RPMI8226 (cell line): Measurements from ENCODE around the gene DACH1.

Source experiments
- DNase-seq: peaks from one replicate; pipeline ENCODE4 v3.0.0-alpha.2; 2015

Gene DACH1

GRCh38 chr13:71536201-71536600 is 330.8 kb downstream of the DACH1 start:
- DNase-seq = no peak

DNA sequence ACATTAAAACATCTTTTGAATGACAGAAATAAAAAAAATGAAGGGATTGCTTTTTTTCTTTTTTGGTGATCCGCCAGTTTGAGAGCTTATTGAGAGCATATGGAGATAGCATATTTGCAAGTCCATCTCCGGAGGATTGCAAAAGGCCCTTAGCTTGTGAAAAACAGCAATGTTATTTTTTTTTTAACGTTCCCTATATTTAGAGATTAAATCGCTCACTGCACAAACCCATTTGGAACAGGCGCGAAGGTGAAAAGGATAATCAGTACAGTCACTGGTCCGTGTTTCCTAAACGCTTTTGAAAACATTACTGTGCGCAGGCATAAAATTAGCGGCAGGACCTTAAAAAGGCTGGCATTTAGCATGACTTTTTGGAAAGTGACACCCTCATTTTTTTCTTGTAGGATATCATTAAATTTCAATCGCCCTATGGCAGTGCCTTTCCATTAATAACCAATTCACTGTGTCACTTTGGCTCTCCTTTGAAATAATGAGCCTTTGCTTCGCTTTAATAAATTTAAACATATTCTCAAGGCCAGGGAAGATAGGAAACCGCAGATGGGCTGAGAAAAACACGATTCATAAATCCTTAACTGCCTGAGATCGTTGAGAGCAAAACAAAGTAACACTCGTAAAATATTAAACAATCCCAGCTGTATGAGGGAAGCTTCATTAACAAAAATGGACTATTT is 342.2 kb downstream of the DACH1 start:
- no peak for DNase-seq

DNA sequence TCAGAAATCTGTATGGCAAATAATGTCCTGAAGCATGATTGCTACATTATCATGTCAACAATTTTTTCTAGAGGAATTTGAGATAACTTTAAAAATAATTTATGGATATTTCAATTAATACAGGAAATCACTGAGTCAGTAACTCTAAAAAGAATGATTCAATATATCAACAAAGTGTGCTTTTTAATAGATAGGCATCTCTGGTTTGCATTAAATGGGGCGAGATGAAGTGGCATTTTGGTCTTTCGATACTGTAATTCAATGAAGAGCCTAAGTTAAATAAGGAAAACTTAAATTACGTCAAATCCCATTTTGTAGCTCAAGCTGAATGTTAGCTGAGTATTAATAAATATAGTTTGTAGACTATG is 342.8 kb downstream of the DACH1 start:
- no peak for DNase-seq

- DNase-seq = no peak
Observed at GRCh38 chr13:71522941-71523526, 344.0 kb downstream of the DACH1 start.

GRCh38 chr13:71517004-71517403 is 350.0 kb downstream of the DACH1 start:
- DNase-seq = no peak

DNA sequence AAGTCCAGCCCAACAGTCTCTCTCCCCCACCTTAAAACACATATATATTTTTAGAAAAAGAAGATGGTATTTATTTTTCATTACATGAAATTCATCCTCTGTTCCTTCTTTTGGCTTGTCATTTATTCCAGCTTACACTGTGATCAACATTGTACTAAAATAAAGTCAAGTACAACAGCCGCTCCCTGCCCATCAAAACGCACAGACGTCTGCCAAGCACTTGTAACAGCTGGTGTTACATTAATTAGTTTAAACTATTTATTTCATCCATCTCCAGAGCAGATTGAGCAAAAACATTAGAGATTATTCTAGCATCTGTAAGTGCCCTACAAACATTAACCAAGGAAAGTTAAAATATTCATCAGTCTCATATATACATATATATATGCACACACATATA is 350.5 kb downstream of the DACH1 start:
- DNase-seq = no peak

DNA sequence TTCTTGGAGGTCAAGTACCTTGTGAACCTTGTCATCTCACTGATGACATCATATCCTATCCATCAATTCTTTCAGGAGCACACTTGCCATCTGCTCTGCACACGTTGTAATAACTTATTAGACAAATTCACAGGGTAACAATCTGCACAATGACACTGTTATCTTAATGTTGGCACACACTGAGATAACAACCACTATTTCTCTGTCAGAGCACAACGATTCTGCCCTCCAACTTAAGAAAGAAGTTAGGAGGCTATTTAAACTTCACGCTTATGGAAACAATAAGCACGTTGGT is 351.3 kb downstream of the DACH1 start:
- no peak for DNase-seq

DNA sequence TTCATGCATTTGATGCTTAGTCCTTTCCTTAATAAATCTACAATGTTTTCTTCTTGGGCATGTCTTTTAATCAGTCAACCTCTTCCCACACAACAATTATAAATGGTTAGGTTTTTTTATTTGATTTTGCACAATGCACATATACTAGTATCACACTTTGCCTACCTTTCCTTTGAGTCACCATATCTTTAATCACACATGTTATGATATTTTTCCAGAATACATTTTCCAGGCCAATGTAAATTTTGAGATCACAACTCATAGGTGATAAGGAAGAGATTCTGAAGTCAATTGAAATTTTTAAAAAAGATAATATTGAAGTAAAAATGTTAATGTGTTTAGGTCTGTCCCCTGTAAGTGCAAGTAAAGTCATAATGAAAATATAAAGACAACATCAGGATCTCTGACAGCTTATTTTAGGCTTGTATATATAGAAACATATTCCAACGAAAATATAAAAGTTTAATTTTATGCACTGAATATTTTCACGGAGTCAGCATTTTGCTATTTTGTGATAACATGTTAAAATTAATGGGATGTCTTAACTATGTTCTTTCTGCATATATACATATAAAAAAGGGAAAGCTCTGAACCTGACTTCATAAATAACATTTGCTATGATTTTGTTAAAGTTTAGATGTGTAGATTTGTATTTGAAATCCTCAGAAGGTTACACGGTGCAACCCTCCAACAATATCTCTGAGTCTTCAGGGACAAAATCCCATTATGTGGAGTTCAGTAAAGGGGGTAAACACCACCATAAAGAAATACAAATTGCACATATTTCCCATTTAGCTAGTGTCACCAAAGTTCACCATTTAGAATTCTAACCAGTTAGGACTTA is 351.9 kb downstream of the DACH1 start:
- DNase-seq = no peak

DNA sequence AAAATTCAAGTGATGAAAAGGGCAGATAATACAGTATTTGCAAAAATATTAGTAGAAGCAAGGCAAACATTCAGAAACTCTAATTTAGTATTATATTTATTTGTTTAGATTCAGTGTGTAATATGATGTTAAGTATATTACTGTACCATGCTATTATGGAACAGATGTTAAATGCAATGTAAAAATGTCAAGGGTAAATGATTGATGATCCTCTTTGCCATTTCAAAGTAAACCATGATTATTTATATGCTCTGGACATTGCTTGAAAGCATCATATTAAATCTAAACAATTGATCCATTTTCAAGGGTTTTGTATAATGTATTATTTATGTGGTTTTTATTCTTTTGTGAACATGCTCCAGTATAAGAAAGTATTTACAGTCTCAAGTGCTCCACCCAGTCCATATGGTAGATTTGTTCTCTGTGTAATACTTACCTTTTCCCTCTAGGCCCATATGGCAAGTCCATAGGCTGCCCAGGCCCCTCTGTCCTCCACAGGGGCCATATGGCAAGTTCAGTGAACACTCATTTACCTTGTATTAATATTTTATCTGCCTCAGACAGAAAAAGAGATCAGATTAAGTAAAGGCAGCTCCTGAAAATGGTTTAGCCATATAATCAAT is 353.5 kb downstream of the DACH1 start:
- DNase-seq = no peak

- DNase-seq = no peak
Observed at GRCh38 chr13:71503781-71504180, 363.2 kb downstream of the DACH1 start.

DNA sequence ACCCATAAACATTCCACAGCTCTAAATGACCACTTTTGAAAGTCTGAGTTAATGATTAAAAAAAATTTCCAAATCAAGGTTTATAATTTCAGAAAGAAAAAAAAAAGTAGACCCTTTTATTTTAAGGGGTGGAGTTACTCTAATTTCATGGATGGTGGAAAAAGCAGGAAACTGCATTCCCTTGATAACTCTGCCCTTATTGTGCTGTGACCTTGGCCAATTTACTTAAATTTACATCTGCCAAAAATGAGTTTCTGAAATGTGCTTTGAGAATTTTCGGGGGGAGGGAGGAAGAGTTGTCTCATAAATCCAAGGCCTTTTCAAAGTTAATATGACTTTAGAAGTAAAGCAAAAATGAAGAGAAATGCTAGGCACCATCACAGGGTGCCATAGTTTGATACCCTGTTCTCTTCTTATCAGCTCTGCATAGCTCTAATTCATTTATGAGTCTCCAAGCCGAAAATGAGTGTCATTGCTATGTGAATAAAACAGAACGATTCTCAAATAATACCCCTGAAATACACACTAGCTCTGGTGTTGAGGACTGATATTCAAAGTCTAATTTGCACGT is 367.0 kb downstream of the DACH1 start:
- DNase-seq = no peak

GRCh38 chr13:71499235-71499634 is 367.8 kb downstream of the DACH1 start:
- no peak for DNase-seq

DNA sequence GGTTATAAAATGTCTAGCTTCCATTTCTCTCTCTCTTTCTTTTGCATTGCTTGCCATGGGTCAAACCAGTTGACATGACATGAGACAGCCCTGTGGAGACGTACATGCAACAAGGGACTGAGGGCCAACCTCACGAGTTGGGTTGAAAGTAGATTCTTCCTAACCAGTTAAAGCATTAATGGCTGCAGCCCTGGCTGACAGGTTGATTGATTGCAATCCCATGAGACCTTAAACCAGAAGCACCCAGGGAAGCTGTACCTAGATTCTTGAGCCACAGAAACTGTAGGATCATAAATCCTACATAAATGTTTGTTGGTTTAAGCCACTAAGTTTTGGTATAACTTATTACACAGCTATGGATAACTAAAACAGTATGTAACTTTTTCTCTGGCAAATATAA is 373.8 kb downstream of the DACH1 start:
- no peak for DNase-seq

GRCh38 chr13:71492346-71492871 is 374.6 kb downstream of the DACH1 start:
- DNase-seq = no peak

- DNase-seq = no peak
Observed at GRCh38 chr13:71491010-71491409, 376.0 kb downstream of the DACH1 start.

- DNase-seq = no peak
Observed at GRCh38 chr13:71489041-71489440, 378.0 kb downstream of the DACH1 start.

- DNase-seq = no peak
Observed at GRCh38 chr13:71488201-71488600, 378.8 kb downstream of the DACH1 start.

DNA sequence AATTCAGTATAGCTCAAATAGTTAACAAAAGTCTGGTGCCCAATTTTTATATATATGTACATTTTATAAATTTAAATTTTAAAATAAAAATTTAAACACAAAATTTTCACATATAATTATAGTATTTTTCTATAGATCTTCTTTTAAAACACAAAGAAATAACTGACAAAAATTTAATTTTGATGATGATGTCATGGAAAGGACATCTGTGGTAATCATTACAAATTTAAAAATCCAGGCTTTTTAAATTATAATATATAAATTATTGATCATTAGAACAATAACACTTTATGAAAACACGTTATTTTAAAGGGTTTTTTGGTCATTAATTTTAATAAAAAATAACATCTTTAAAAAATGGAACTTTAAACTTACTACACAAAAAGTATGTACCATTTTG is 381.1 kb downstream of the DACH1 start:
- no peak for DNase-seq

GRCh38 chr13:71483733-71484132 is 383.3 kb downstream of the DACH1 start:
- DNase-seq = no peak

- no peak for DNase-seq
Observed at GRCh38 chr13:71481501-71481900, 385.5 kb downstream of the DACH1 start.

DNA sequence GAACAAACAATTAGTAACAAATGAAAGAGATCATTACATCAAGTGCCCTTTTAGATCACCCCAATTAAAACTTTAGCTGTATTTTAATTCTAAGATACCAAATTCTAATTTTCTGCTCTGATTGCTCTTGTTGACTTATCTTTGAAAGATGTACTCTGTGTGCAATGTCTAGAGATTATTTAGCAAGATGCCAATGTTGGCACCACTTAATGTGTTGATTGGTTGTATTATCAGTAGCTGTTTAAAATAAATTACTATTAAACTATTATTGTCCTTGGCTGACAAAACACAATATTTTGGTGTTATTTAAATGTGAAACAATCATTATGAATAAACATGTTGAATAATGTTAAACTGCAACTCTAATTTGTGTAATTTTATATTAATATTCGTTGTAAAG is 386.0 kb downstream of the DACH1 start:
- no peak for DNase-seq

GRCh38 chr13:71477735-71478134 is 389.3 kb downstream of the DACH1 start:
- DNase-seq = no peak

DNA sequence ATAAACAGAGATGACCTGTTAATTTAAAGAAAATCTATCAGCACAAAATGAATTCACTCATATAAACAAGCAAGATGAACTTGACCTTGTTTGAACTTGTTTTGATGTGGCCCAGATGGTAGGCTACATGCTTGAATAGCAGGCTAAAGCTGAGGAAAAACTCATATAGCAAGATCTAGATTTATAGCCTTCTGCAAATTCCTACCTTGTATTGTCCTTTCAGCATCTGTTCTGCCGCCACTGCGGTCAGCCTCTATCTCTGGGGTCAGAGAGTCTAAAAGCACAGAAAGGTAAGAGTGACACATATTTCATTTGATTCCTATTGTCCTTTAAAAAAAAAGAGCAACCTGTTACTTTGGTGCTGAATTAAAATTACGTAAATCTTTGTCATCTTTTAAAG is 392.1 kb downstream of the DACH1 start:
- no peak for DNase-seq
